Measurements from ENCODE around the gene SRI.

DNA sequence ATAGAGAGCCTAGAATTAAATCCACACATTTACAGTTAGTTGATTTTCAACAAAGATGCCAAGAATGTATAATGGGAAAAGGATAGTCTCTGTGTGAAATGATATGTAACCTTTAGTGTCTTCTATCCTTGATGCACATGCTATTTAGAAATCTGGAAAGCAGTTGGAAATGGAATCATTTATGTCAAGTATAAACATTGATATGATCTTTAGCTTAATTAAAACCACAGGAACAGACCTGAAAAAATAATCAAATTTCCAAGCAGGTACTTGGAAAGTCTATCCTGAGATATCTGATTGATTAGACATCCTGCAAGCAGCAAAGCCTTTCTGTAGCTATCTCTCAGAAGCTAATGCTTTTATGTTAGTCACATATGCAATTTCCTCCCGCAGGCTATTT lies 24.4 kb upstream of the SRI start:
- TF ChIP-seq, protein P1, sequence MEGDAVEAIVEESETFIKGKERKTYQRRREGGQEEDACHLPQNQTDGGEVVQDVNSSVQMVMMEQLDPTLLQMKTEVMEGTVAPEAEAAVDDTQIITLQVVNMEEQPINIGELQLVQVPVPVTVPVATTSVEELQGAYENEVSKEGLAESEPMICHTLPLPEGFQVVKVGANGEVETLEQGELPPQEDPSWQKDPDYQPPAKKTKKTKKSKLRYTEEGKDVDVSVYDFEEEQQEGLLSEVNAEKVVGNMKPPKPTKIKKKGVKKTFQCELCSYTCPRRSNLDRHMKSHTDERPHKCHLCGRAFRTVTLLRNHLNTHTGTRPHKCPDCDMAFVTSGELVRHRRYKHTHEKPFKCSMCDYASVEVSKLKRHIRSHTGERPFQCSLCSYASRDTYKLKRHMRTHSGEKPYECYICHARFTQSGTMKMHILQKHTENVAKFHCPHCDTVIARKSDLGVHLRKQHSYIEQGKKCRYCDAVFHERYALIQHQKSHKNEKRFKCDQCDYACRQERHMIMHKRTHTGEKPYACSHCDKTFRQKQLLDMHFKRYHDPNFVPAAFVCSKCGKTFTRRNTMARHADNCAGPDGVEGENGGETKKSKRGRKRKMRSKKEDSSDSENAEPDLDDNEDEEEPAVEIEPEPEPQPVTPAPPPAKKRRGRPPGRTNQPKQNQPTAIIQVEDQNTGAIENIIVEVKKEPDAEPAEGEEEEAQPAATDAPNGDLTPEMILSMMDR (IDR thresholded peaks at IDR 0.05; ENCODE audit: poor library complexity) = no peak
- no peak for TF ChIP-seq EZH2 (IDR thresholded peaks at IDR 0.05; ENCODE audit: borderline replicate concordance)
- TF ChIP-seq EZH2phosphoT487 (IDR thresholded peaks at IDR 0.05; ENCODE audit: low read depth, severe bottlenecking, unreplicated experiment) = no peak
